OCI-LY1 (cell line): Measurements from ENCODE around the gene HOXD4.

Experiments
- CTCF ChIP-seq: fragments of 200-600 bp; sonication (generic), shearing (Covaris generic); IDR thresholded peaks from 2 replicates; pipeline ENCODE4 v1.5.1; 2017; ENCODE audit warnings: mild to moderate bottlenecking, antibody characterized with exemption, low read length, moderate library complexity, mixed read lengths
- EZH2 ChIP-seq: fragments of 200-600 bp; sonication (generic), shearing (Covaris generic); IDR thresholded peaks from 2 replicates; pipeline ENCODE4 v1.8.0; 2017; ENCODE audit warnings: borderline replicate concordance, mixed run types, mild to moderate bottlenecking, antibody characterized with exemption, low read length, moderate library complexity, mixed read lengths

GRCh38 chr2:176163672-176164056, 12.3 kb downstream of the HOXD4 start:
- TF ChIP-seq CTCF (no peak), EZH2 (no peak)
